Breast epithelium (tissue), 4 donors: Measurements from ENCODE around the gene CASZ1. TPM values are rescaled to one million over a fixed set of nuclear protein-coding genes. Genes with fewer than 3 reads are reported as not detected.

Source experiments
- DNase-seq, 2 donors: peaks; one replicate each; pipeline ENCODE4 v3.0.0-alpha.2; 2019; ENCODE audit warnings: low spot score in 2 of 2
- H3K27ac ChIP-seq, 2 donors: fragments of 200-600 bp; sonication (generic) in 1 of 2; one replicate each; pipeline ENCODE4 v1.5.1; 2016 to 2019; ENCODE audit warnings: mild to moderate bottlenecking in 1 of 2
- H3K27me3 ChIP-seq, 2 donors: fragments of 200-600 bp; sonication (generic) in 1 of 2; one replicate each; pipeline versions ENCODE4 v1.5.1 to v1.6.0; 2017 to 2019; ENCODE audit warnings: control low read depth in 1 of 2, mild to moderate bottlenecking in 1 of 2
- H3K36me3 ChIP-seq: fragments of 200-600 bp; one replicate; pipeline ENCODE4 v1.5.1; 2019
- H3K4me1 ChIP-seq, 2 donors: fragments of 200-600 bp; sonication (generic); one replicate each; pipeline ENCODE4 v1.5.1; 2016 to 2019; ENCODE audit warnings: control low read depth in 1 of 2
- H3K4me3 ChIP-seq, 3 donors: fragments of 200-600 bp; sonication (generic); 1 replicate in 2 of 3; 2 replicates in 1 of 3; pipeline ENCODE4 v1.5.1; 2016 to 2019; ENCODE audit warnings: mild to moderate bottlenecking in 3 of 3, moderate library complexity in 2 of 3
- H3K9me3 ChIP-seq, 2 donors: fragments of 200-600 bp; sonication (generic) in 1 of 2; one replicate each; pipeline ENCODE4 v1.5.1; 2016 to 2019; ENCODE audit warnings: control low read depth in 1 of 2
- POLR2A ChIP-seq: fragments of 450-650 bp; IDR thresholded peaks from one replicate; pipeline ENCODE4 v1.6.1; 2016; ENCODE audit warnings: antibody characterized with exemption, mild to moderate bottlenecking, moderate library complexity
- POLR2AphosphoS5 ChIP-seq, 3 donors: sonication (generic); formaldehyde crosslinking; IDR thresholded peaks; one replicate each; pipeline ENCODE4 v1.6.1; 2017; ENCODE audit warnings: antibody characterized with exemption in 3 of 3
- intact Hi-C: fragments of 100-400 bp; cut with DNase I; formaldehyde crosslinking; loops from one replicate; pipeline ENCODE4 v1.15.1; 2023; ENCODE audit warnings: low total_unique reads
- total RNA-seq, 3 donors: library from RNA; depleted of rRNA; stranded (reverse); fragments of >200 nt; gene quantifications; one replicate each; pipeline ENCODE4 v1.1.0, GENCODE V29; 2016
- TF ChIP-seq, protein P1 (sequence below), 3 donors: fragments of 450-650 bp; IDR thresholded peaks; one replicate each; pipeline ENCODE4 v1.5.1; 2016 to 2017; ENCODE audit warnings: antibody characterized with exemption in 3 of 3, mild to moderate bottlenecking in 3 of 3, moderate library complexity in 3 of 3

CASZ1 gene
- total RNA-seq, 3 donors from 2014 or later: 1.1 to 39.1 (median 32.4) TPM

GRCh38 chr1:10662824-10663677 is 133.4 kb downstream of the CASZ1 start:
- Histone ChIP-seq H3K9me3 (no peaks in the 10 kb centered on the region), H3K36me3 (no peaks in the 10 kb centered on the region), H3K27me3 (peaks cover 0 to 3% of the 10 kb centered on the region in 2 donors), H3K4me1 (peaks cover 0 to 7% of the 10 kb centered on the region in 2 donors), H3K4me3 (peak overlapping the region in 1 of 3 donors; percentile 13), H3K27ac (peak overlapping the region; percentile 5 to 45)
- intact Hi-C loops: no loop called here
- no peak for DNase-seq
- no peak for TF ChIP-seq POLR2A
- TF ChIP-seq, protein P1, sequence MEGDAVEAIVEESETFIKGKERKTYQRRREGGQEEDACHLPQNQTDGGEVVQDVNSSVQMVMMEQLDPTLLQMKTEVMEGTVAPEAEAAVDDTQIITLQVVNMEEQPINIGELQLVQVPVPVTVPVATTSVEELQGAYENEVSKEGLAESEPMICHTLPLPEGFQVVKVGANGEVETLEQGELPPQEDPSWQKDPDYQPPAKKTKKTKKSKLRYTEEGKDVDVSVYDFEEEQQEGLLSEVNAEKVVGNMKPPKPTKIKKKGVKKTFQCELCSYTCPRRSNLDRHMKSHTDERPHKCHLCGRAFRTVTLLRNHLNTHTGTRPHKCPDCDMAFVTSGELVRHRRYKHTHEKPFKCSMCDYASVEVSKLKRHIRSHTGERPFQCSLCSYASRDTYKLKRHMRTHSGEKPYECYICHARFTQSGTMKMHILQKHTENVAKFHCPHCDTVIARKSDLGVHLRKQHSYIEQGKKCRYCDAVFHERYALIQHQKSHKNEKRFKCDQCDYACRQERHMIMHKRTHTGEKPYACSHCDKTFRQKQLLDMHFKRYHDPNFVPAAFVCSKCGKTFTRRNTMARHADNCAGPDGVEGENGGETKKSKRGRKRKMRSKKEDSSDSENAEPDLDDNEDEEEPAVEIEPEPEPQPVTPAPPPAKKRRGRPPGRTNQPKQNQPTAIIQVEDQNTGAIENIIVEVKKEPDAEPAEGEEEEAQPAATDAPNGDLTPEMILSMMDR (IDR thresholded peaks at IDR 0.05): no peak
- TF ChIP-seq POLR2AphosphoS5 (IDR thresholded peaks at IDR 0.05): no peak

- no peak for DNase-seq
- H3K36me3 ChIP-seq: no peaks in the 10 kb centered on the region
- no peak overlapping the region for H3K27ac ChIP-seq
- H3K27me3 ChIP-seq: peaks cover 0 to 3% of the 10 kb centered on the region in 2 donors
- TF ChIP-seq, protein P1 (IDR thresholded peaks at IDR 0.05): no peak
- no peak for TF ChIP-seq POLR2A
- no peak for TF ChIP-seq POLR2AphosphoS5 (IDR thresholded peaks at IDR 0.05)
- intact Hi-C loops: no loop called here
- peaks cover 0 to 7% of the 10 kb centered on the region in 2 donors for H3K4me1 ChIP-seq
- H3K9me3 ChIP-seq: no peaks in the 10 kb centered on the region
- H3K4me3 ChIP-seq: no peak overlapping the region
Observed at GRCh38 chr1:10662090-10662688, 134.3 kb downstream of the CASZ1 start.

DNA sequence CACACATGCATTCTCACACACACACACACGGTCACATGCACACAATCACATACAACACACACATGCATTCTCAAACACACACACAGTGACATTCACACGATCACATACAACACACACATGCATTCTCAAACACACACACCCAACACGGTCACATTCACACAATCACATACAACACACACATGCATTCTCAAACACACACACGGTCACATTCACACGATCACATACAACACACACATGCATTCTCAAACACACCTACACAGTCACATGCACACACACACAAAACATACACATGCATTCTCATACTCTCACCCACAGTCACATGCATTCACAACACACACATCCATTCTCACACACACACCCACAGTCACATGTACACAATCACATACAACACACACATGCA is 135.0 kb downstream of the CASZ1 start:
- TF ChIP-seq POLR2A (no peak), POLR2AphosphoS5 (IDR thresholded peaks at IDR 0.05) (no peak)
- TF ChIP-seq, protein P1 (IDR thresholded peaks at IDR 0.05): no peak
- Histone ChIP-seq H3K4me1 (peaks cover 0 to 7% of the 10 kb centered on the region in 2 donors), H3K36me3 (no peaks in the 10 kb centered on the region), H3K4me3 (no peak overlapping the region), H3K9me3 (no peaks in the 10 kb centered on the region), H3K27me3 (peaks cover 0 to 3% of the 10 kb centered on the region in 2 donors), H3K27ac (no peak overlapping the region)
- intact Hi-C loops: no loop called here
- DNase-seq: no peak

- TF ChIP-seq POLR2A (no peak), POLR2AphosphoS5 (IDR thresholded peaks at IDR 0.05) (no peak)
- TF ChIP-seq, protein P1 (IDR thresholded peaks at IDR 0.05): no peak
- H3K27me3 ChIP-seq: no peaks in the 10 kb centered on the region
- H3K9me3 ChIP-seq: no peaks in the 10 kb centered on the region
- intact Hi-C loops: loop anchor here (5.0 kb wide), 1 partner anchor 418 kb away; no protein-coding TSS in a partner anchor
- DNase-seq: no peak
- no peaks in the 10 kb centered on the region for H3K4me1 ChIP-seq
- no peak overlapping the region for H3K27ac ChIP-seq
- no peaks in the 10 kb centered on the region for H3K36me3 ChIP-seq
- no peak overlapping the region for H3K4me3 ChIP-seq
Observed at GRCh38 chr1:10659646-10660540, 136.6 kb downstream of the CASZ1 start.
